GM12892 (cell line): ENCODE measurements around the gene FAM219A. TPM values are rescaled to one million over a fixed set of nuclear protein-coding genes. Genes with fewer than 3 reads are reported as not detected.

Source experiments
- DNase-seq: peaks from one replicate; pipeline ENCODE4 v3.0.0; 2011; ENCODE audit not compliant: insufficient read length
- FAIRE-seq: peaks from 2 replicates; lab custom pipeline; 2011; peaks lifted over from hg19 to GRCh38; lab: Jason Lieb, UNC
- POLR2A ChIP-seq: IDR thresholded peaks from 2 replicates; pipeline ENCODE4 v1.6.1; 2011; ENCODE audit warnings: low read depth, low read length, control low read depth
- POLR2AphosphoS5 ChIP-seq: IDR thresholded peaks from 2 replicates; pipeline ENCODE4 v1.6.1; 2011; ENCODE audit warnings: low read depth, low read length, control low read depth
- TAF1 ChIP-seq: IDR thresholded peaks from 2 replicates; pipeline ENCODE4 v1.6.1; 2011; ENCODE audit warnings: low read depth, mild to moderate bottlenecking, control low read depth, low read length, borderline replicate concordance
- polyA plus RNA-seq: library from polyadenylated mRNA; unstranded; fragments of >200 nt; gene quantifications from one replicate; pipeline ENCODE4 v1.2.1, GENCODE V29; 2012; ENCODE audit warnings: missing spikeins, inconsistent platforms; ENCODE audit not compliant: missing spikeins

The FAM219A gene, protein sequence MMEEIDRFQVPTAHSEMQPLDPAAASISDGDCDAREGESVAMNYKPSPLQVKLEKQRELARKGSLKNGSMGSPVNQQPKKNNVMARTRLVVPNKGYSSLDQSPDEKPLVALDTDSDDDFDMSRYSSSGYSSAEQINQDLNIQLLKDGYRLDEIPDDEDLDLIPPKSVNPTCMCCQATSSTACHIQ
- 1.2 TPM for polyA plus RNA-seq

DNA sequence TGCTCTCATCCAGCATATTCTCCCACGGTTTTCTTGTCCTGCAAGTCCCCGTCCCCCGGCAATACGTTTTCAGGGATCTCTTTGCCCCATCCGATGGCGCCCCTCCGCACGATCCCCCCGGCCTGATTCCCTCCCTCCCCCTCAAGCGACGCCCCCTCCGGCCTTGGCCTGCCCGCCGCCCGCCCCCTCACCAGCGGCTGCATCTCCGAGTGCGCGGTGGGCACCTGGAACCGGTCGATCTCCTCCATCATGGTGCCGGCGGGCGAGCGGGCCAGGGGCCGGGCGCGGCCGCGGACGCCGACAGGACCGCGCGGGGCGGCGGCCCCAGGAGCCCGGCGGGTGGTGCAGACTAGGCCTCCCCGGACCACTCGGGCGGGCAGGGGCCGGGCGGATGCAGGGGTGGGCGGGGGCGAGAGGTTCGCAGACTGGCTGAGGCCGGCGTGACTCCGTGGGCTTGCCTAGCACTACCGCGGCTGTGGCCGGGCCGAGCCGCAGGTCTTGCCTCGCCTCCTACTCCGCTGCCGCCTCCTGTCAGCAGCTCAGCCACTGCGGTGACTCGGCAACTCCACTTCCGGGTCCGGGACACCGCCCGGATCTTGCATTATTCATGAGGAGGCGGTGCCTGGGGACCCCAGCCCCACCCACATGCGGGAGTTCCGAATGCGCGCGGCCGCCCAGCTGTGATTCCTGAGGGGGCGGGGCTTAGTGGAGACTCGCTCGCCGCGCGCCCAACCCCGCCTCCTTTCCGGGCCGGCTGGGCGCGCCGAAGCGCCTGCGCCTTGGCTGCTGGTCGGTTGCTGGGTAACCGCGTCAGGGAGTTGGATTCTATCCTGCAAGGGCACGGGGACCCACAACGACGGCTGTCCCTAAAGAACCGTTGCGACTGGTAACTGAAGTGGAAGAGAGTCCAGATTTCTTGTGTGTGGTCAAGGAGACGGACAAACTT, at the start of gene FAM219A, which contains the start of gene DNAI1:
FAM219A (minus strand) TSS at position 558 of the 946 bp plus-strand sequence; CDS start at position 251, 307 bp downstream.
DNAI1 (plus strand) TSS at position 793 of the 946 bp plus-strand sequence. CDS start 201 bp downstream, outside the sequence.
- DNase-seq (peak; percentile 94), FAIRE-seq (peak; percentile 96)
- peak; percentile 61; the same call in 1 of the 2 replicates for TF ChIP-seq POLR2A
- TF ChIP-seq POLR2AphosphoS5 = no peak
- peak; percentile 32; the same call in 1 of the 2 replicates for TF ChIP-seq TAF1

DNA sequence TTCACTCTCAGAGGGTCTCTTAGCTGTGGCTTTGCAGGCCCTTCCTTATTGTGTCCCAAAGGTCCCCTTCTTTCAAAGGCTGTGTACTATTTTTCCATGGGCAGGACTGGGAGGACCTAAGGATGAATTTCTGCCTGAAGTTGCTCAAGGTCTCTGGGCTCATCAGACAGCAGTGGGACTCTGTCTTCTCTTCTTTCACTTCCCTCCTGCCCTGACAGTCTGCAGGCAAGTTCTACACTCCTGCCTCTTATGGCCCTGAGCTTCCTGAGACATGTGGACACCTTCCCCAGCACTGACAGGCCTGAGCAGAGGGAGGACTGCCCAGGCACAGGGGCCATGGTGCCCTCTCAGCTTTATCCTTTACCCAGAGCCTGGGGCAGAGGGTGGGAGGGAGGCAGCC, 49.6 kb upstream of the FAM219A start:
- no peak for FAIRE-seq
- TF ChIP-seq POLR2AphosphoS5 = no peak
- TF ChIP-seq TAF1 = no peak
- TF ChIP-seq POLR2A = no peak
- DNase-seq = no peak

DNA sequence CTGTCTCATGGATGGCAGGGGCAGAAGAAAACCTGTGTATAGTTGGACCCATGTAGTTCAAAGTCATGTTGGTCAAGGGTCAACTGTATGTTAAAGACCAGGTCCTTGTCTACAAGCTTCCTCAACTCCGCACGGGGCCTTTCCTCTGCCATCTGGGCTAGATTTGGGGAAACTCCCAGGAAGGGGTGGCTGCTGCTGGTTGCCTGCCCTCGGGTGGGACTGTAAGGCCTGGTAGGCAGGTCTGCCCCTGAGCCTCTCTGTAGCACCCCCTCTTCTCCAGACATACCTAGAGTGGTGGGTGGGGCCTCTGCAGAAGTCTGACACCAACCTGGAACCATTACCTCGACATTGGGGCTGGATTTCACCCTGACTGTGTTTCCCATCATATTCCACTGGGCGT, 49.2 kb upstream of the FAM219A start:
- TF ChIP-seq POLR2A = no peak
- TF ChIP-seq TAF1 = no peak
- no peak for TF ChIP-seq POLR2AphosphoS5
- no peak for DNase-seq
- no peak for FAIRE-seq

DNA sequence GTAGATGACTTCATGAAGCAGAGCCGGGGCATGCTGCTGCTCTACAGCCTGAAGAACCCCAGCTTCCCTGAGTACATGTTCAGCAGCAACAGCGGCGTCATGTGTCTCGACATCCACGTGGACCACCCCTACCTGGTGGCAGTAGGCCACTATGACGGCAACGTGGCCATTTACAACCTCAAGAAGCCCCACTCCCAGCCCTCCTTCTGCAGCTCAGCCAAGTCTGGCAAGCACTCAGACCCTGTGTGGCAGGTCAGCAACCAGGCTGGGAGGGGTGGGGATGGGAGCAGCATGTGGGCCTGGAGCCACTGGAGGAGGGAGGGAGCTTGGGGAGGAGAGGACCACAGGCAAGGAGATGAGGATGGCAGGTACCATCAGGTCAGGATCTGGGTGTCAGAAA, 48.3 kb upstream of the FAM219A start:
- FAIRE-seq (no peak), DNase-seq (no peak)
- TF ChIP-seq TAF1 (no peak), POLR2AphosphoS5 (no peak), POLR2A (no peak)

DNA sequence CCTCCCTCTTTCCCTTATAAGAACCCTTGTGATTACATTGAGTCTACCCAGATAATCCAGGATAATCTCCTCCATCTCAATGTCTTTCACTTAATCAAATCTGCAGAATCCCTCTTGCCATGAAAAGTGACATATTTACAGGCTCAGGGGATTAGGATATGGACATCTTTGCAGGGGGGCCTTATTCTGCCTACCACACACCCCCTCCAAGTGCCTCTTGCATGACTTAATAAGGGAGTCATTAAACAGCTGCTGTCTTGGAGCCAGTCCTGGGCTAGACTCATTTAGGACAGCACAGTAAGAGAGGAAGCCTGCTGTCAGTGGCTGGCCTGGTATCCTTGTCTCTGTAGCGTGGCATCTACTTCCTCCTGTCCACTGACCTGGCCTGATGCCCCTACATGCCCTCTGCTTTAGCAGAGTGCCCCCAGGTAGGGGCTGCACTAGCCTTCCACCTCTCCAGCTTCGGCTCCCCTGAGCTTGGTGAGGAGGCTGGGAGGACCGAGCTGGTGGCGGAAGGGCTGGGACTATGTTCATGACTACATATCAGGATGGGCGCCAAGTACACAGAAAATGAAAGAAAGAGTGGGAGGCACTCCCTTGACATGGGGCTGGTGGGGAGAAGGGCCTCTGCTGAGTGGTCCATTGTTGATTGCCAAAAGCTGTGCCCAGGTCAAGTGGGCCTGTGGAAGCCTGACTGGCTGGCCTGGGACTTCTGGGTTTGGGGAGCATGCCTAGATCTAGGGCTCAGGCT, 47.2 kb upstream of the FAM219A start:
- no peak for TF ChIP-seq TAF1
- TF ChIP-seq POLR2A = no peak
- no peak for TF ChIP-seq POLR2AphosphoS5
- no peak for FAIRE-seq
- no peak for DNase-seq

DNA sequence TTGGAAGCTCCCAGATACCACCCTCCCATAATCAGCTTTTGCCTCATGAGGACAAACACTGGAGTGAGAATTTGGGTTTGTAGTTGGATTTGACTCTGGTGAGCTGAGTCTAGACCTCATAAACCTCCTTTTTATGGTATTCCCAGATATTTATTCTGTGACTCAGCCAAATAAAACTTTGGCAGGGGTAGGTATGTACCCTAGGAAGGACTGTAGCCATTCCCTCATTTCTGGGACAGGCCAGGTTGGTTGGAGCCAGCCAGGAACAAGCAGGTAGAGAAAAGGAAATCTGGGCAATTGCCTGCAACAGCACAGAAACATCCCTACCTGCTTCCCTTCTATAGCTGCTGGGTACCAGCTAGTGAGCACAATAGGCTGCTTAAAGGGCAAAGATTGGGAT, 45.0 kb upstream of the FAM219A start:
- TF ChIP-seq POLR2A (no peak), POLR2AphosphoS5 (no peak), TAF1 (no peak)
- FAIRE-seq = no peak
- DNase-seq = no peak

DNA sequence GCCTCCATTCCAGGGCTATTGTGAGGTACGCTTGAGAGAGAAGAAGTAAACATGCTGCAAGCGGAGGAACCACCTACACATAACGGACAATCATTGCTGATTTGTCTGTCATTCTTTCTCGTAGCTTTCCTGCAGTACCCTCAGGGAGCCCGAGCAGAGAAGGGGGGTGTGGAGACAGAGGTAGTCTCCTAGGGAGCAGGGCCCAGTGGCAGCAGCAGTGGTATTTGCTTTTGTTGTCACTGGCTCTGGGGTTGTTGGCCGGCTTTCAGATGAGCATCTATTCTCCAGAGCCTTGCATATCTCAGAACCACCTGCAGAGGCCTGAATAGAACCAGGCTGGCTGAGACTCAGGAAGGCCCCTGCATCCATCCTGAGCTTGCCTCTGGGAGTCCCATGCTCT, 44.5 kb upstream of the FAM219A start:
- FAIRE-seq (no peak), DNase-seq (no peak)
- no peak for TF ChIP-seq POLR2A
- TF ChIP-seq POLR2AphosphoS5 = no peak
- TF ChIP-seq TAF1 = no peak

DNA sequence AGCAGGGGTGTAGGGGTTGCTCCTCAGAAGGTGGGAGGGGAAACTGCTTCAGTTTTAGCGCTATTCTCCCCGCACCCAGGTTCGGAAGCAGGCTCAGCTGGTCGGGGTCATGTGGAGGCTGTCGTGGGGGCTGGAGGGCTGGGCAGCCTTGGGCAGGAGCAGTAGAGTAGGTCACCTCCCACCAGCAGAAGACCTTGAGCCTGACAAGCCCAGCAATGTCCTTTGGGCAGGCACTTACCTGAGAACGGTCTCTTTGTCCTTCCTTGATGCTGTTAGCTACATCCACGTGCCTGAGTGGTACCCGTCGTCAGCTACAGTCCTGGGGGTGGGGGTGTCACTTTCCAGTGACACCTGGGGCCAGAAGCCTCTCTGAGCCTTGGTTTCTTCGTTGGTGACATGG, 44.1 kb upstream of the FAM219A start:
- DNase-seq (no peak), FAIRE-seq (no peak)
- TF ChIP-seq POLR2AphosphoS5 (no peak), TAF1 (no peak), POLR2A (no peak)

DNA sequence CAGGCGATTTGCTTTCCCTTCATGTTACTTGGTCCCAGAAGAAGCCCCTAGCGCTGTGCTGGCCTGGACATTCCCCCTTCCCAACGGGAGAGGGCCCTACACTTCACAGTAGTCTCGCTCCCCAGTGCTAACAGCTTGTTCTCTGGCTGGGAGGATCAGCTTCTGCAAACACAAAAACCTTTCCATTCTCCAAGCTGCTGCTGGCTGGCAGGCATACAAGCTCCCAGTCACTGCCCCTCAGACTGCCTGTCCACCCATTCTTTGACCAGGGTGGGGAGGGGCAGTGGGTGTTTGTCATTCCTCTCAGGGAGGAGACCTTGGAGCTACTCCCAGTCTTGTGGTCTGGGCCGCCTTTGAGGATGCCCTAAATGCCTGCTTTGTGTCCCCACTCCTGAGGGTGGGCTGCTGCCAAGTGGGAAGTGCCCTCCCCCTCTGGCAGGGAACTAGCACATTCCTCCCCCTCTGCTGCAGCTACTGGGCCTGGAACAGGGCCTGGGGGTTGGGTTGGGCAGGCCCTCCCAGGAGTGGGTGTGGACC, 43.6 kb upstream of the FAM219A start:
- no peak for DNase-seq
- no peak for FAIRE-seq
- no peak for TF ChIP-seq POLR2AphosphoS5
- TF ChIP-seq TAF1 = no peak
- TF ChIP-seq POLR2A = no peak

DNA sequence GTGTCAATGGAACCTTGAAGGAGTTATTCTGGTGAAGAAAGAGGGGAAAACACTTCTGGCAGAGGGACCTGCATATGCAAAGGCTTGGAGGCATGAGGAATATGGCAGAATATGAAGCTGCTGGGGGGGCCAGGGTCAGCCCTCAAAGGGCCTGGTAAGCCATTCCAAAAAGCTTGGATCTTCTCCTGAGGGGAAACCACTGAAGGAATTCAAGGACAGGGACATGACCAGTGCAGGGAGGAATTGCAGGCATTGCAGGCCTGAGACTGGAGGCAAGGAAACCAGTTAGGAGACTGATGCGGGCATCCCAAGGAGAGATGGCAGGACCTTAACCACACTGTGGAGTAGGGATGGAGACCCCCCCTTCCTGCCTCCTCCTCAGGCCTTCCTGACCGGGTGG, 43.0 kb upstream of the FAM219A start:
- FAIRE-seq (no peak), DNase-seq (no peak)
- TF ChIP-seq POLR2A = no peak
- TF ChIP-seq TAF1 = no peak
- TF ChIP-seq POLR2AphosphoS5 = no peak

DNA sequence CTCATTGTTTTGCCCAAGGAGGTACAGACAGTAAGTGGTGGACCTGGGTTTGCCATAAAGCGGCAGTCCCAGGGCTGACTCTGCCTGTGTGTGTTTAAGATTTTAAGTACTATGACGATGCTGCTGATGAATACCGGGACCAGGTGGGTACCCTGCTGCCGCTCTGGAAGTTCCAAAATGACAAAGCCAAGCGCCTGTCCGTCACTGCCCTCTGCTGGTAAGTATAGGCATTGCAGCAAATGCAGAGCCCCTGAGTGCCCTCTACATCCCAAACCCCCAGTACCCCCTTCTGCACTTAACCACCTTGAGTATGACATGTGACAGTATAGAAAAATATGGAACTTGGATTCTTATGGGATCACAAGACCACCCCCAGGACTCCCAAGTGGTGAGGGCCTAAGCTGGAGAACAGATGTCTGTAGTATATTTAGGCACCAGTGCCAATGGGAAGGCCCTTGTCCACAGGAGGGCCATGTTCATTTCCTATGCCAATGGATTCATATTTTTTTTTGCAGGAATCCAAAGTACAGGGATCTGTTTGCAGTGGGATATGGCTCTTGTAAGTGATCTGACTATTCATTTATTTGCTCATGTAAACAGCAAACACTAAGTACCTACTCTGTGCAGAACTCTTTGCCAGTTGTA, 42.4 kb upstream of the FAM219A start:
- DNase-seq = peak; percentile 64
- TF ChIP-seq POLR2AphosphoS5 (no peak), POLR2A (no peak), TAF1 (no peak)
- peak; percentile 70 for FAIRE-seq
